T-helper 2 cell treated with Interferon-gamma antibody and Interleukin-4, amounts not matched to agents 5 μg/mL and 100 μg/mL, for 36 hours (primary cell): Measurements from ENCODE around the gene GRAMD4.

Source experiments
- DNase-seq: peaks from one replicate; pipeline ENCODE4 v3.0.0; 2021; ENCODE audit warnings: low spot score
- H3K27ac Mint-ChIP-seq: one replicate; pipeline ENCODE4 v1.8.0; 2021; ENCODE audit warnings: mild to moderate bottlenecking, mixed read lengths
- H3K27me3 Mint-ChIP-seq: one replicate; pipeline ENCODE4 v1.8.0; 2021; ENCODE audit warnings: low read depth, mixed read lengths
- H3K36me3 Mint-ChIP-seq: one replicate; pipeline ENCODE4 v1.8.0; 2021; ENCODE audit warnings: low read depth, mixed read lengths
- H3K4me1 Mint-ChIP-seq: one replicate; pipeline ENCODE4 v1.8.0; 2021; ENCODE audit warnings: low read depth, mixed read lengths
- H3K4me3 Mint-ChIP-seq: one replicate; pipeline ENCODE4 v1.8.0; 2022; ENCODE audit warnings: mild to moderate bottlenecking, moderate library complexity, mixed read lengths
- H3K9me3 Mint-ChIP-seq: one replicate; pipeline ENCODE4 v1.8.0; 2021; ENCODE audit warnings: mixed read lengths

The GRAMD4 gene

DNA sequence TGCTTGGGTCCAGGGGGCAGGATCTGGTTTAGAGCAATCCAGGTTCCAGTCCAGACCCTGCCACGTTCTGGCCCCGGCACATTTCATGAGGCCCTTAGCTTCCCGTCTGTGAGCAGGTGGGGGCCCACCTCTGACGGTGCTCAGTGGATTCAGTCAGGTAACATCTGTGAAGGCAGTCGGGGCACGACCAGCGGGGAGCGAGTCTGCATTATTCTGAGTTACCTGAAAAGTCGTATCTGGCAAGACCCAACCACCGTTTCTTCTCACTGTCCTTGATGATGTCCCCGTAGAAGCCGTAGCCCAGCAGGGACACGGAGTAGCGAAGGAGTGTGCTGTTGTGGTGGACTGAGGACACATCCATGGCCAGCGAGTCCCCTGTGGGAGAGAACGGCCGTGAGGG is 78.9 kb downstream of the GRAMD4 start:
- peaks cover 51% of the 10 kb centered on the region for H3K36me3 Mint-ChIP-seq
- H3K9me3 Mint-ChIP-seq = no peaks in the 10 kb centered on the region
- DNase-seq = no peak
- H3K4me3 Mint-ChIP-seq = no peak overlapping the region
- no peaks in the 10 kb centered on the region for H3K4me1 Mint-ChIP-seq
- peak overlapping the region; percentile 22 for H3K27ac Mint-ChIP-seq
- no peaks in the 10 kb centered on the region for H3K27me3 Mint-ChIP-seq

DNA sequence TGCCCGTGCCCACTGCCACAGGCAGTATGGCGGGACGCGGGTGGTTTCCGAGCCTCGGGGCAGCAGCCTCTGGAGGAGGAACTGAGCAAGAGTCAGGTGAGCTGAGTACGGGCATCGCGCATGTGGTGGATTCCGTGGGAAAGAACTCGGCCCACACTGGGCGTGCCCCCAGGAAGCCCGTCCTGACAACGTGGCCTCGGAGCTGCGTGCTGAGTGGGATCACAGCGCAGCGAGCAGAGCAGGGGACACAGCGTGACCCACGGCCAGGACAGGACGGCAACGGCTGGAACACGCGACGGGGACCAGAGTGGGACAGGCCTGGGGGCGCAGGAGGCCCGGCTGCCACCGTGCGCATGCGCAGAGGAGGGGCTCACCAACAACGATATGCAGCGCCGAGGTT is 81.1 kb downstream of the GRAMD4 start:
- peaks cover 54% of the 10 kb centered on the region for H3K36me3 Mint-ChIP-seq
- no peaks in the 10 kb centered on the region for H3K9me3 Mint-ChIP-seq
- no peaks in the 10 kb centered on the region for H3K27me3 Mint-ChIP-seq
- no peaks in the 10 kb centered on the region for H3K4me1 Mint-ChIP-seq
- no peak for DNase-seq
- no peak overlapping the region for H3K27ac Mint-ChIP-seq
- H3K4me3 Mint-ChIP-seq = no peak overlapping the region

DNA sequence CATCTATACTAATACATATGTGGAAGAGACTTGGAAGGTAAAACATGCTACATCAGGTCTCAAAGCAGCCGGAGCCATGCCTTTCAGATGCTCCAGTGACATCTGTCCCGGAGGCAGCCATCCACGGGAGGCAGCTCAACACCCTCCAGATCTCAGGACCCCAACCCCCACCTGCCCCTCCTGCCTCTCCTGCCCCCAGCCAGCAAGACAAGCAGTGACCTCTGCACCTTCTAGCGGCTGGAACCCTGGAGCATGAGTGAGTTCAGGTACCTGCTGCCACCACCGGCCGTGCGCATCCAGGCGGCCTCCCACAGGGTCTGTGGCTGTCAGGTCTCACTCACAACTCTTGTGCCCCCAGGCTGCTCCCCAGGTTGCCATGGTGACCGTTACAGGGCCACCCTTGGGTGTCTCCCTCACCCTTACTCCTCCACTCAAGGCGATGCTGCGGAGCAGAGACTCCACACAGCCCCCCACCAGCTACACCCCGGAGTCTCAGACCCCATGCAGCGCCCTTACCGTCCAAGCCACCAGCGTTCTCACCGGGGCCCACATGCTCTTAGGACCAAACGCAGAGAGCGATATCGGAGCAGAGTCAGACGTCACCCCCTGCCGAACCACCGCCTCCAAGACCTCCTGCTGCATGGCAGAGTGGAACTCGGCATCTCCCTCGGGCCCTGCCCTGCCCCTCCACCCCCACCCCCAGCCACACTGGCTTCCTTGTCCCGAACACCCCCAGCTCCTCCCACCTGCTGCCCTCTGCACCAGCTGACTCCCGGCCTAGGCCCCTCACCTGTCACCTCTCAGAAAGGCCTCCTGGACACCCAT is 83.2 kb downstream of the GRAMD4 start:
- Mint-ChIP-seq H3K27ac (no peak overlapping the region), H3K27me3 (no peaks in the 10 kb centered on the region), H3K4me3 (no peak overlapping the region), H3K36me3 (peaks cover 58% of the 10 kb centered on the region), H3K4me1 (no peaks in the 10 kb centered on the region), H3K9me3 (no peaks in the 10 kb centered on the region)
- no peak for DNase-seq

DNA sequence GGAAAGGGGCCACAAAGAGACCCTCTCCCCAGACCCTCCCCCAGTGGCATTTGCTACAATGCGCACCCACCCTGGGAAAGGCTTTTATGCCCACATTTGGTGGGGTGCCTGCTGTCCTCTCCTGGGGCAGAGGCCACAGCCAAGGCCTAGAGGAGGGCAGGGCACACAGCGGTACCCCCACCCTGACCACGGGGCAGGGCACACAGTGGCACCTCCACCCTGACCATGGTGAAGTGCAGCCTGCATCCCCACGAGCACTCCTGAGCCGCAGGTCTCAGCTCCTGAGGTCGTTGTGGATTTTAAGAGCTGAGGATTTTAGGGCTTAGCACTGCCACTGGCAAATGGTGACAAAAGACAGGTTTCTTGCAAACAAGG is 83.8 kb downstream of the GRAMD4 start:
- DNase-seq = no peak
- Mint-ChIP-seq H3K27ac (no peak overlapping the region), H3K36me3 (peaks cover 58% of the 10 kb centered on the region), H3K4me1 (no peaks in the 10 kb centered on the region), H3K9me3 (no peaks in the 10 kb centered on the region), H3K4me3 (no peak overlapping the region), H3K27me3 (no peaks in the 10 kb centered on the region)

DNA sequence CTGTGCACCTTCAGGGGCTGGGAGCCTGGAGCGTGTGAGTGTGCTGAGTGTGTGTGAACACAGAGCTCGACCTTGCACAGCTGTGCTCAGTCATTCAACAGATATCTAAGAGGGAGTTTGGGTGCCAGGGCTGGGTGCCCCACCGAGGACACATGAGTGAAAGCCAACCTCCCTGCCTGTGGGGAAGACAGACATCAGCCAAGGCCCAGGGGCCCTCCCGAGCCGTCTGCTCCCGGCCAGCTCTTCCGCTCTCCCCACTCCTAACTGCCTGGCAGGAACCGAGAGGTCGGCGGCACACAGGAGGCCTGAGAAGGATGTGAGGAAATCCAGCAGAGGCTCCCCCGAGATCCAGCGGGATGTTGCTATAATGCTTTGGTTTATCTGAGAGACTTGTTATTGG is 85.9 kb downstream of the GRAMD4 start:
- H3K27me3 Mint-ChIP-seq = no peaks in the 10 kb centered on the region
- H3K4me1 Mint-ChIP-seq = no peaks in the 10 kb centered on the region
- no peak overlapping the region for H3K4me3 Mint-ChIP-seq
- DNase-seq = no peak
- no peaks in the 10 kb centered on the region for H3K9me3 Mint-ChIP-seq
- peaks cover 64% of the 10 kb centered on the region for H3K36me3 Mint-ChIP-seq
- H3K27ac Mint-ChIP-seq = no peak overlapping the region

DNA sequence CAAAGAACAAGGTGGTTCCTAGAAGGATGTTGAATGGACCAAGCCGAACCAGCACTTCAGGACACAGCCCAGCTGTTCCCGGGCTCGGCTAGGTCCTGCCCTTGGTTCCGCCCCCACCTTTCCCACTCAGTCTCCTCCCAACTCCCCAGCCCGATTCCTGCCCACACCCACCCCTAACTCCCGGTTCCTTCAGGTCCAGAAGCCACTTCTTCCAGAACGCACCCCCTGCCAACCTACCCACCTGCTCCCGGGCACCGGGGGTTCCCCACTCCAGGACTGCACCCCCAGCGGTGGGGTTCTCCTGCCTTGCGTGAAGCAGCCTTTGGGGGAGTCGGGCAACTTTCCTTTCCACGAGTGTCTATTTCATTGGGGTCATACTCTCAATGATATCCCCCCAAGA is 87.1 kb downstream of the GRAMD4 start:
- Mint-ChIP-seq H3K4me1 (no peaks in the 10 kb centered on the region), H3K27ac (no peak overlapping the region), H3K27me3 (no peaks in the 10 kb centered on the region), H3K4me3 (no peak overlapping the region), H3K9me3 (no peaks in the 10 kb centered on the region), H3K36me3 (peaks cover 72% of the 10 kb centered on the region)
- no peak for DNase-seq

DNA sequence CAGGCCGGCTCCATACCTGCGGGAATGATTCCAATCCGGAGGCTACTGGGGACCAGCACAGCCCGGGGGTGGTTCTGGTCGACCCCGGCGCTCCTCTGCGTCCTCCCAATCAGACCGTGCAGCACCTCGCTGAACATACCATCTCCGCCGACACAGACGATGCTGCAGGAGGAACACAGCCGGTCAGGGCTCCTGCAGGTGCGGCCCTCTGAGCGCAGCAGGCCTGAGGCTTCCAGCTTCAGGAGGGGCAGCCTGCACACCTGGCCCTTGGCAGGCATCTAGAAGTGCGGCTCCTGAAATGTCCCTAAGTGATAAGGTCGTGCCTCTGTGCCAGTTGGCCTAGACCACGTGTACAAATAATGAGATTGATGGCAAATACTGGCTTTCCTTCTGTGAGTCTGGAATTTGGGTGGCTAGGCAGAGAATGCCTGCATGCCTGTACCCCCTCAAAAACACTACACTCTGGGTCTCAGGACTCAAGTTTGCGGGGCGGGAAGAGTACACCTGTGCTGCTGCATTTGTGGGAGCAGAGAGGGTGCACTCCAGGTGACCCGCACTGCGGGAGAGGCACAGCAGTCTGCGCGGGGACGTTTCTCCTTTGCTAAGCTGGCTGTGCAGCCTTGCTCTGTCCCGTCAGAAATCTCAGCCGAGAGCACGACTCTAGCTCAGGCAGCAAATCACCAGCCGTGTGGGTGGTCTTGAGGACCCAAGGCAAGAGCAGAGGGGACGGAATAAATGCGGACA is 87.8 kb downstream of the GRAMD4 start:
- no peaks in the 10 kb centered on the region for H3K4me1 Mint-ChIP-seq
- no peak for DNase-seq
- H3K27ac Mint-ChIP-seq = no peak overlapping the region
- no peak overlapping the region for H3K4me3 Mint-ChIP-seq
- H3K9me3 Mint-ChIP-seq = no peaks in the 10 kb centered on the region
- no peaks in the 10 kb centered on the region for H3K27me3 Mint-ChIP-seq
- H3K36me3 Mint-ChIP-seq = peaks cover 70% of the 10 kb centered on the region

DNA sequence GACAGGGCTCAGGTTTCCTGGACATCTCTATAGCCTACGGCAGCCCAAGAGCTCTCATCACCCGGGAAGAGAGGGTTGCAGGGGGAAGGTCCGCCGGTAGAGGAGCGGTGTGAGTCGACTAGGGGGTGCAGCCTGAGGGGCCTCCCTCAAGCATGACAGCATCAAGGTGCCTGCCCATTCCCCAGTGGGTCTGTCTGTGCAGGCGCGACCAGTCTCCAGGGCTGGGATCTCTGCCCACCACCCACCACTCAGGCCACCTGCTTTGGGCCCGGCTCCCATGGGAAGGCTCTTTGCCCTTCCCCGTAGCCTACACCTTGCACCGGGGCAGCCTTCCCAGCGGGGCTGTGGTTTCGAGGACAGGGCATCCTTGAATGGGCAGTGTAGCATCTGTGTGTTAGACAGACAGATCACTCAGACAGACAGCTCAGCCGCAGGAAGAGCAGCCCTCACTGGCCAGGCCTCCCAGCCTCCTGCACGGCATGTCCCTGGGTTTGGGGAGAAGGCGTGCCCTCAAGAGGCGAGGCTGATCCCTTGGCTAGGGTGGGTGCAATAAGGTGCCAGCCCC is 88.7 kb downstream of the GRAMD4 start:
- Mint-ChIP-seq H3K9me3 (no peaks in the 10 kb centered on the region), H3K4me1 (no peaks in the 10 kb centered on the region), H3K4me3 (no peak overlapping the region), H3K27ac (no peak overlapping the region), H3K36me3 (peaks cover 69% of the 10 kb centered on the region), H3K27me3 (no peaks in the 10 kb centered on the region)
- no peak for DNase-seq

DNA sequence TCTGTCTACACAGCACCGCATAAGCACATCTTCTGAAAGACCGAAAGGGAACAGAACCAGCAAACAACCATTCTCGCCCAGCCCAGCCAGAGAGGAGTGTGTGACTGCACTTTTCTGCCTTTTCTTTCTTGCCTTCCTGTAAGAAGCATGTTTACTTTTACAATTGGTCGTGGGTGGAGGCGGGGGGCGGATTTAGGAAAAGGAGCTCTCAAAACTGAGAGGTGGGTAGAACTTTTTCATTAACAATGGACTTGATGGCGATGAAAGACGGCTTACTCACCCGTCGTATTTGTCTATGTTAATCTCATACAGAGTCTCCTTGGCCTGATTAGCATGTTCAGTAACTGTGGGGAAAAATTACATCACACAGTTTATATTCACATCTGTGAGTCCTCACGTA is 90.6 kb downstream of the GRAMD4 start:
- DNase-seq = no peak
- Mint-ChIP-seq H3K27me3 (no peaks in the 10 kb centered on the region), H3K27ac (no peak overlapping the region), H3K4me3 (no peak overlapping the region), H3K36me3 (peaks cover 66% of the 10 kb centered on the region), H3K4me1 (no peaks in the 10 kb centered on the region), H3K9me3 (no peaks in the 10 kb centered on the region)

DNA sequence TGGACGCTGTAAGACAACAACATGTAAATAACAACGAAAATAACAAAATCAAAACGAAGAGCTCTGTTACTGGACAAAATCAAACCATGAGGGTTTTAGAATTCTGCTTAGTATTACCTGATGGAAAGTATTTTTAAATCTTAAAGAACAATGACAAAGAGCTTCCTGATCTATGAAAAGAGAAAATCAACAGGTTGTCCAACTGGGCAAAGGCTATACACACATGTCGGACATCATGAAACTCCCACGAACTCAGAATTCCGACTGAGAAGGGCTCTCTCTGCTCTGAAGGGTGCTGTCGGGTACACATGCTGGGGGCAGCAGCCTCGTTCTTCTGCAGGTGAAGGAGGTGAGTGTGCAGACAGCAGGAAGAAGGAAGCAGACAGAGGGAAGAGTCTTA is 92.1 kb downstream of the GRAMD4 start:
- no peaks in the 10 kb centered on the region for H3K27me3 Mint-ChIP-seq
- no peak overlapping the region for H3K4me3 Mint-ChIP-seq
- peaks cover 56% of the 10 kb centered on the region for H3K36me3 Mint-ChIP-seq
- H3K9me3 Mint-ChIP-seq = no peaks in the 10 kb centered on the region
- H3K27ac Mint-ChIP-seq = no peak overlapping the region
- no peaks in the 10 kb centered on the region for H3K4me1 Mint-ChIP-seq
- no peak for DNase-seq

DNA sequence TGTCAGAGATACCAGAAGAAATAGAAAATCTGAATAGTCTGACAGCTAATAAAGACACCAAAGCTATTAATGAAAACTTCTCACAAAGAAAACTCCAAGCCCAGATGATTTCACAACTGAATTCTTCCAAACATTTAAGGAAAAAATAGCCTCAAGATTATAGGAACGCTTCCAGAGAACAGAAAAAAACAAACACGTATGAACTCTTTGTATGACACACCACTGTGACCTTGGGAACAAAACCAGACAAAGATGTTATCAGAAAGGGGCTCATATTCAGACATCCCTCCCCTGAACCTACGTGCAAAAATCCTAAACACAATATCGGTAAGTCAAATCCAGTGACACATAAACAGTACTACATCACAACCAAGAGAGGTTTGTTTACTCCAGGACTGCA is 94.4 kb downstream of the GRAMD4 start:
- H3K27ac Mint-ChIP-seq = no peak overlapping the region
- H3K27me3 Mint-ChIP-seq = no peaks in the 10 kb centered on the region
- no peaks in the 10 kb centered on the region for H3K4me1 Mint-ChIP-seq
- no peak for DNase-seq
- H3K4me3 Mint-ChIP-seq = no peak overlapping the region
- peaks cover 56% of the 10 kb centered on the region for H3K36me3 Mint-ChIP-seq
- H3K9me3 Mint-ChIP-seq = no peaks in the 10 kb centered on the region

DNA sequence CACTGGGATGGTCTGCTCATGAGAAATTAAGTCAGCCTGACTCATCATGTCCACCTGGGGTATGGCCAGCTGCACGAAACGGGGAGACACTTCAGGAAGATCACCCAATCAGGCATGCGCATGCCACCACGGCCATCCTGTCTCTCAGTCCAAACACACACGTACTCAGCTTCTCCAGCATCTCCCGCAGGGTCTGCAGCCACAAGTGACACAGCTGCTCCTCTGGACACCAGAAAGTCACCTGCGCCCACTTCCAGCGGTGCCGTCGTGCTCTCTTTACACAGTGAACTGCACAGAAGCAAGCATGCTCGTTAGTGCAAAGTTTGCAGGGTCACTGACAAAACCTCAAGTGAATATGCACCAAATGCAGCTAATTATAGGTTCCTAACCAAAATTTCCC is 99.7 kb downstream of the GRAMD4 start:
- Mint-ChIP-seq H3K9me3 (no peaks in the 10 kb centered on the region), H3K27me3 (no peaks in the 10 kb centered on the region), H3K36me3 (peaks cover 46% of the 10 kb centered on the region), H3K27ac (no peak overlapping the region), H3K4me1 (no peaks in the 10 kb centered on the region), H3K4me3 (no peak overlapping the region)
- DNase-seq = no peak

DNA sequence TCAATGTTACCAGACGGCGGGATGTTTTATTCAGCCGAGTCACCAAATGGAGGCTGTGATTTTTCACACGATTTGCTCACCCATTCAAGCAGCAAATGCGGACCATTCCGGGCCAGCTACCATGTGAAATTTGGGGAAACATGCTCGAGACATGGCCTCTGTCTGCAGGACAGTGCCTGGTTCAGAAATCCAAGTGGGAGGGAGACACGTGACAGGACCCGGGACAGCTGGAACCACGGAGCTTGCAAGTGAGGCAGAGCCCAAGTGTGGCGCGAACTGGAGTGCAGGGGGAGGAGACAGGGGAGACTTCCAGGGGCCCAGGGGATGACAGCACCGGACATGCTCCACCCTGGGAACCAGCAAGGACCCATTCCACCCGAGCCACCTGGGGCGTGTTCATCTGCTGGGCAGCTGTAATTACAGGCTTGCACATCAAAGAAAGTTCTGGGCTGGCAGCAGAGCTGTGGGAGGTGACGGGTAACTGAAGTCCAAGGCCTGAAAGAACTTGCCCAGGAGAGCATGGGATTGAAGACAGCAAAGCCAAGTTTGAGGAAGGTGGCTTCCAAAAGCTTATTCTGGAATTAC is 101.4 kb downstream of the GRAMD4 start:
- no peaks in the 10 kb centered on the region for H3K4me1 Mint-ChIP-seq
- DNase-seq = no peak
- no peaks in the 10 kb centered on the region for H3K27me3 Mint-ChIP-seq
- H3K36me3 Mint-ChIP-seq = peaks cover 44% of the 10 kb centered on the region
- H3K27ac Mint-ChIP-seq = no peak overlapping the region
- H3K9me3 Mint-ChIP-seq = no peaks in the 10 kb centered on the region
- H3K4me3 Mint-ChIP-seq = no peak overlapping the region

DNA sequence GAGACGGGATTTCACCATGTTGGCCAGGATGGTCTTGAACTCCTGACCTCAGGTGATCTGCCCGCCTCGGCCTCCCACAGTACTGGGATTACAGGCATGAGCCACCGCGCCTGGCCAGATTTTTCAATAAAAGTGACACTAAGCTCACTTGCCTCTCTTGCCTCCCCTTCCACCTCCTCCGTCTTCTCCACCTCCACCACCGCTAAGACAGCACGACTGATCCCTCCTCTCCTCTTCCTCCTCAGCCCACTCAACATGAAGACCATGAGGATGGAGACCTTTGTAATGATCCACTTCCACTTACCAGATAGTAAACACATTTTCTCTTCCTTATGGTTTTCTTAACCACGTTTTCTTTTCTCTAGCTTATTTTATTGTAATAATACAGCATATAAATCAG is 103.7 kb downstream of the GRAMD4 start:
- no peaks in the 10 kb centered on the region for H3K9me3 Mint-ChIP-seq
- H3K27me3 Mint-ChIP-seq = no peaks in the 10 kb centered on the region
- no peak overlapping the region for H3K27ac Mint-ChIP-seq
- no peaks in the 10 kb centered on the region for H3K4me1 Mint-ChIP-seq
- peaks cover 32% of the 10 kb centered on the region for H3K36me3 Mint-ChIP-seq
- H3K4me3 Mint-ChIP-seq = no peak overlapping the region
- no peak for DNase-seq
